Stomach smooth muscle (tissue), 2 donors: ENCODE measurements around the gene HDGFL3.
A peak's percentile ranks its signal among the peaks of the same experiment; 100 is the strongest.
"Not testable (repeated sequence)": the region's sequence is repeated elsewhere in the genome, so short reads cannot be mapped to it uniquely, and the experiment has no call there.

Source experiments
- H3K27ac ChIP-seq: one replicate; pipeline ENCODE4 v1.7.0; 2013; ENCODE audit warnings: mild to moderate bottlenecking, low read length, inconsistent platforms
- H3K27me3 ChIP-seq, 2 donors: one replicate each; pipeline ENCODE4 v1.7.0; 2013; ENCODE audit warnings: low read length in 2 of 2; ENCODE audit not compliant: insufficient read depth in 2 of 2, control insufficient read depth in 1 of 2
- H3K36me3 ChIP-seq, 2 donors: one replicate each; pipeline ENCODE4 v1.7.0; 2013; ENCODE audit warnings: low read length in 2 of 2; ENCODE audit not compliant: control insufficient read depth in 2 of 2, insufficient read depth in 2 of 2
- H3K4me1 ChIP-seq: one replicate; pipeline ENCODE4 v1.7.0; 2013; ENCODE audit warnings: low read length; ENCODE audit not compliant: control insufficient read depth, insufficient read depth
- H3K4me3 ChIP-seq, 2 donors: one replicate each; pipeline ENCODE4 v1.7.0; 2013; ENCODE audit warnings: low read length in 2 of 2
- H3K9ac ChIP-seq, 2 donors: one replicate each; pipeline ENCODE4 v1.7.0; 2013; ENCODE audit warnings: low read length in 2 of 2, mild to moderate bottlenecking in 1 of 2
- H3K9me3 ChIP-seq, 2 donors: one replicate each; pipeline ENCODE4 v1.7.0; 2013; ENCODE audit warnings: low read length in 2 of 2; ENCODE audit not compliant: control insufficient read depth in 2 of 2
- donor health status: healthy.
- donor health status: Pancreatic carcinoma.

Gene HDGFL3

GRCh38 chr15:83207660-83208366 is at the start of gene HDGFL3:
Gene HDGFL3, minus strand, starts transcription at chr15:83207823. Its CDS starts 409 bp downstream, at chr15:83207414.
- Histone ChIP-seq H3K36me3 (no peaks in the 10 kb centered on the region), H3K27ac (peak within 1 kb of the TSS; percentile 69), H3K9ac (peak within 1 kb of the TSS; percentile 80 to 84), H3K27me3 (peaks cover 2 to 4% of the 10 kb centered on the region in 2 donors), H3K4me1 (peaks cover 9% of the 10 kb centered on the region), H3K9me3 (no peaks in the 10 kb centered on the region), H3K4me3 (peak within 1 kb of the TSS; percentile 82 to 85)

GRCh38 chr15:83250781-83251180 is 43.2 kb upstream of the HDGFL3 start:
- no peak overlapping the region for H3K9ac ChIP-seq
- H3K27me3 ChIP-seq: peaks cover 8 to 19% of the 10 kb centered on the region in 2 donors

DNA sequence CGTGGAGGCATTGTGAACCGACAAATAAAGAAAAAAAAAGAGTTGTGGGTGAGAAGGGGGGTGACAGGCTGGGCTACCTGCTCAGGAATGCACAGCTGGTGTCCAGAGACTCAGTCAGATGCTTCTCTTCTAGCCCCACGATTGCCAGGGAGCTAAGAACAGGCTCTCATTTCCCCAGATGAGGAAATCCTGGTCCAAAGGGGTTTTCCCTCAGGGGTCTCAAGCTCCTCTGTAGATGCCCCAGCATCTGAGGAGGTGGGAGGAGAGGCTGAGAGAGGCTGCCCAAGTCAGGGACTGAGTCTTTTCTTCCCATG is 41.4 kb upstream of the HDGFL3 start:
- H3K9ac ChIP-seq: no peak overlapping the region
- no peak overlapping the region for H3K4me3 ChIP-seq
- H3K36me3 ChIP-seq: no peaks in the 10 kb centered on the region
- H3K4me1 ChIP-seq: no peaks in the 10 kb centered on the region
- H3K27me3 ChIP-seq: peaks cover 8 to 19% of the 10 kb centered on the region in 2 donors
- no peaks in the 10 kb centered on the region for H3K9me3 ChIP-seq
- no peak overlapping the region for H3K27ac ChIP-seq

More at GRCh38 chr15:83250781-83251180, 43.2 kb upstream of the HDGFL3 start:
- H3K36me3 ChIP-seq: no peaks in the 10 kb centered on the region
- H3K9me3 ChIP-seq: no peaks in the 10 kb centered on the region
- no peak overlapping the region for H3K27ac ChIP-seq
- no peaks in the 10 kb centered on the region for H3K4me1 ChIP-seq
- no peak overlapping the region for H3K4me3 ChIP-seq

DNA sequence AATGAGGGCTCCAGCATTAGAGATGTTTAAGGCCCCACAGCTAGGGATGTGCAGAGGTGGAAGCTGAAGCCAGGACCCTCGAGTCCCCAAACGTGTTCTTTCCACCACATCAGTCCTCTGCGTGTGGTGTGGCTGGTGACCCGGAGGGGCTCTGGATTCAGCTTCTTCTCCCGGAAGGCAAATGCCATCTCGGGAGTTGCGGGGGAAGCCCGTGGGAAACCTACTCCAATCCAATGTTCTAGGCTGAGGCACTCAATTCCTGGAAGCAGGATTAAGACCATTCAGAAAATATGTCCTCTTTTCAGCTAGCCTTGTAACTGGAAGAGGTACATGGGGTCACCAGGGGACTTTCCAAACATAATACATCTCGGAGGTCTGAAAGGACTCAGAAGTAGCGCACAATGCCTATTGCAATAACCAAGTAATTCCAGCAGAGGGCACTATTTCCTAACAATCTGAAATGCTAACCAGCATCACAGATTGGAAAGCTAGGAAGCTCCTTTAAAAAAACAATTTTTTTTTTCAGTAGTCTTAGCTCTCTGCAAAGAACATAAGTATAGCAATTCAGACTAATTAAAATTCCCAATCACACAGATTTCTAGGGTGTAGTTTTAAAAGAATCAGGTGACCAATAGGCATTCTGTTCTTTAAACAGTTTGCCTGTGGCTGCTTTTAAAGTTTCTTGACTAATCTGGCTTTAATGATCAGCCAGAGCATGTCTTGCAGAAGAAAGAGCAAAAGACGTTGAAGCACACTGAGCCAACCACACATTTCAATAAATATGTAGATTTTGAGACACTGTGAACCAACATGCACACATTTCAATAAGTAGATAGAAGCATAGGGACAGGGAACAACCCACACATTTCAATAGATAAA is 40.8 kb upstream of the HDGFL3 start:
- Histone ChIP-seq H3K4me1 (no peaks in the 10 kb centered on the region), H3K9me3 (no peaks in the 10 kb centered on the region), H3K9ac (no peak overlapping the region), H3K27me3 (peaks cover 8 to 19% of the 10 kb centered on the region in 2 donors), H3K36me3 (no peaks in the 10 kb centered on the region), H3K4me3 (peak overlapping the region in 1 of 2 donors; percentile 35), H3K27ac (no peak overlapping the region)

DNA sequence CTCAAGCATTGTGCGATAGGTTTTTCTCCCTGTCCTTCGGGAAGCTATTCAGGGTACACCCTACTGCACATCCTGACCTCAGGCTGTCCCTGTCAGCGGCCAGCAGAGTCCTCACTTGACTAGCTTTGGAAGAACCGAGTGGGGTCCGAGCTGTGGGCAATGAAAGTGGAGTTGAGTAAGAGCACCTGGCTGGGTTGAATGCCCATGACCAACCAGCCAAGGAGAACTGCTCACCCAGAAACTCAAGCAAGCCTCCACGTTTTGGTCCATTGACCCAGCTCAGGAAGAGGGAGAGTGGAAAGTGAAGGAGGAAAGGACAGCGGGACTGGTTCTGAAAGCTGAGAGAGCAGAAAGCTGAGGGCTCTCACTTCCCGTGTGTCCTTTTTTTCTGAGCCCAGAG is 36.0 kb upstream of the HDGFL3 start:
- H3K36me3 ChIP-seq: no peaks in the 10 kb centered on the region
- no peak overlapping the region for H3K4me3 ChIP-seq
- no peak overlapping the region for H3K27ac ChIP-seq
- H3K9me3 ChIP-seq: peaks cover 0 to 6% of the 10 kb centered on the region in 2 donors
- no peak overlapping the region for H3K9ac ChIP-seq
- H3K27me3 ChIP-seq: peaks cover 7 to 8% of the 10 kb centered on the region in 2 donors
- H3K4me1 ChIP-seq: no peaks in the 10 kb centered on the region

DNA sequence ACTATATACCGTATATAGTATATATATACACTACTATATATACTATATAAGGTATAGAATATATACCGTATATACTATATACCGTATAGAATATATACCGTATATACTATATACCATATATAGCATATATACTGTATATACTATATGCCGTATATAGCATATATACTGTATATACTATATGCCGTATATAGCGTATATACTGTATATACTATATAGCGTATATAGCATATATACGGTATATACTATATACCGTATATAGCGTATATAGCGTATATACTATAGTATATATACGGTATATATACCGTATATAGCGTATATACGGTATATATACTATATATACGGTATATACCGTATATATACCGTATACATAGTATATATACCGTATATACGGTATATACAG is 22.6 kb upstream of the HDGFL3 start:
- H3K4me3 ChIP-seq: no peak overlapping the region
- no peak overlapping the region for H3K9ac ChIP-seq
- no peaks in the 10 kb centered on the region for H3K4me1 ChIP-seq
- no peak overlapping the region for H3K27ac ChIP-seq
- H3K9me3 ChIP-seq: no peaks in the 10 kb centered on the region
- H3K36me3 ChIP-seq: no peaks in the 10 kb centered on the region
- H3K27me3 ChIP-seq: no peaks in the 10 kb centered on the region

DNA sequence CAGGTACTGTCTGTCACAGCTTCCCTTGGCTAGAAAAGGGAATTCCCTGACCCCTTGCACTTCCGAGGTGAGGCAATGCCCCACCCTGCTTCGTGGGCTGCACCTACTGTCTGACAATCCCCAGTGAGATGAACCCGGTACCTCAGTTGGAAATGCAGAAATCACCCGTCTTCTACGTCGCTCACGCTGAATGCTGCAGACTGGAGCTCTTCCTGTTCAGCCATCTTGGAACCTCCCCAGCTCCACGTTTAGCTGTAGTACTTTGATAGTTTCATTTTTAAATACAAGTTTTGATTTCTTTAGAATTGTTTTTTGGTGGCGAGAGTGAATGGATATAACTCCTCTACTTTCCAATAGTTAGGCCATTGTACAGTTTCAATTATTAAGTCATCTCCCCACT is 17.8 kb upstream of the HDGFL3 start:
- Histone ChIP-seq H3K27ac (no peak overlapping the region), H3K9me3 (no peaks in the 10 kb centered on the region), H3K4me3 (no peak overlapping the region), H3K9ac (no peak overlapping the region), H3K4me1 (no peaks in the 10 kb centered on the region), H3K27me3 (no peaks in the 10 kb centered on the region), H3K36me3 (no peaks in the 10 kb centered on the region)

DNA sequence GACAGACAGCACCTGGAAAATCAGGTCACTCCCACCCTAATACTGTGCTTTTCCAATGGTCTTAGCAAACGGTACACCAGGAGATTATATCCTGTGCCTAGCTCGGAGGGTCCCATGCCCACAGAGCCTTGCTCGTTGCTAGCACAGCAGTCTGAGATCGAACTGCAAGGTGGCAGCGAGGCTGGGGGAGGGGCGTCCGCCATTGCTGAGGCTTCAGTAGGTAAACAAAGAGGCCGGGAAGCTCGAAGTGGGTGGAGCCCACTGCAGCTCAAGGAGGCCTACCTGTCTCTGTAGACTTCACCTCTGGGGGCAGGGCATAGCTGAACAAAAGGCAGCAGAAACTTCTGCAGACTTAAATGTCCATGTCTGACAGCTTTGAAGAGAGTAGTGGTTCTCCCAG is 14.2 kb upstream of the HDGFL3 start:
- not testable (repeated sequence) for H3K36me3 ChIP-seq, H3K27me3 ChIP-seq, H3K9ac ChIP-seq, H3K4me1 ChIP-seq, H3K9me3 ChIP-seq, H3K27ac ChIP-seq, H3K4me3 ChIP-seq

GRCh38 chr15:83219026-83219425 is 11.4 kb upstream of the HDGFL3 start:
- no peaks in the 10 kb centered on the region for H3K9me3 ChIP-seq
- no peaks in the 10 kb centered on the region for H3K4me1 ChIP-seq
- no peak overlapping the region for H3K4me3 ChIP-seq
- H3K27me3 ChIP-seq: no peaks in the 10 kb centered on the region
- no peaks in the 10 kb centered on the region for H3K36me3 ChIP-seq
- H3K9ac ChIP-seq: no peak overlapping the region
- H3K27ac ChIP-seq: no peak overlapping the region

DNA sequence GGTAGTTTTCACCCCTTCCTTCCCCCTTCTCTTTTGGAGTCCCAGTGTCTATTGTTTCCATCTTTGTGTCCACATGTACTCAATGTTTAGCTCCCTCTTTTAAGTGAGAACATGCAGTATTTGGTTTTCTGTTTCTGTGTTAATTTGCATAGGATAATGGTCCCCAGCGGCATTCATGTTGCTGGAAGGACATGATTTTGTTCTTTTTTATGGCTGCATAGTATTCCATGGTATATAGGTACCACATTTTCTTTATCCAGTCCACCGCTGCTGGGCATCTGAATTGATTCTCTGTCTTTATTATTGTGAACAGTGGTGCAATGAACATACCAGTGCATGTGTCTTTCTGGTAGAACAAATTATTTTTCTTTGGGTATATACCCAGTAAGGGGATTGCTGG is 7.7 kb upstream of the HDGFL3 start:
- no peaks in the 10 kb centered on the region for H3K36me3 ChIP-seq
- no peaks in the 10 kb centered on the region for H3K9me3 ChIP-seq
- no peak overlapping the region for H3K9ac ChIP-seq
- no peaks in the 10 kb centered on the region for H3K27me3 ChIP-seq
- H3K4me1 ChIP-seq: no peaks in the 10 kb centered on the region
- no peak overlapping the region for H3K27ac ChIP-seq
- no peak overlapping the region for H3K4me3 ChIP-seq

DNA sequence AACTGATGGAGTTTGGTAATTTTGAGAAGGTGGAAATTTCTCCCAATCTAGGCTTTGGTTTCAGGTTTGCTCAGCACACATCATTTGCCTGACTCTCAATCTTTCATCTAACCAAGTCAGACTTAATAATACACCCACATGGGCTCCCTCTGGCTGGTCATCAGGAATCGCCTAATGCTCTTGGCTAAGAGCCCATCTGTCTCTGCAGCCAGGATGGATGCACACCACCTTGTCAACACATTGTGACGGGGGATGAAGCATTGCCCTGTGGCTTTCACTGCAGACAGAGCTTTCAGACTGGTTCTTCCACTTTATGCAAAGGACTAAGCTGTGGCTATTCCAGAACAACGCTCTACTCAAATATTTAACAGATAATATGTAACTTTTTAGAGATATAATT is 3.0 kb upstream of the HDGFL3 start:
- H3K4me3 ChIP-seq: no peak overlapping the region
- H3K27me3 ChIP-seq: peaks cover 2 to 4% of the 10 kb centered on the region in 2 donors
- no peak overlapping the region for H3K27ac ChIP-seq

More for the DNA sequence above, 3.0 kb upstream of the HDGFL3 start:
- Histone ChIP-seq H3K36me3 (no peaks in the 10 kb centered on the region), H3K9ac (no peak overlapping the region), H3K4me1 (peaks cover 6% of the 10 kb centered on the region), H3K9me3 (no peaks in the 10 kb centered on the region)
